KMS-11 (cell line): Measurements from ENCODE around the gene GRID2.

ENCODE experiments used
- H2AFZ ChIP-seq: fragments of 200-600 bp; sonication (generic); 2 replicates; pipeline ENCODE4 v1.6.1; 2016; ENCODE audit warnings: antibody characterized with exemption, mixed run types, low read depth
- H3K27ac ChIP-seq: fragments of 200-600 bp; sonication (generic); 2 replicates; pipeline ENCODE4 v1.6.1; 2016; ENCODE audit warnings: mild to moderate bottlenecking, mixed run types
- H3K27me3 ChIP-seq: fragments of 200-600 bp; sonication (generic); 2 replicates; pipeline ENCODE4 v1.6.1; 2017; ENCODE audit warnings: mild to moderate bottlenecking, low read depth, mixed run types, moderate library complexity; ENCODE audit not compliant: insufficient read depth
- H3K36me3 ChIP-seq: fragments of 200-600 bp; sonication (generic); 2 replicates; pipeline ENCODE4 v1.6.1; 2017; ENCODE audit warnings: mild to moderate bottlenecking, mixed run types; ENCODE audit not compliant: insufficient read depth
- H3K4me1 ChIP-seq: fragments of 200-600 bp; sonication (generic); 2 replicates; pipeline ENCODE4 v1.6.1; 2016; ENCODE audit warnings: mild to moderate bottlenecking, low read depth, mixed run types; ENCODE audit not compliant: poor library complexity, severe bottlenecking
- H3K4me2 ChIP-seq: fragments of 200-600 bp; sonication (generic); 2 replicates; pipeline ENCODE4 v1.7.0; 2016; ENCODE audit warnings: mild to moderate bottlenecking, mixed run types
- H3K4me3 ChIP-seq: fragments of 200-600 bp; sonication (generic); IDR thresholded peaks from 2 replicates; pipeline ENCODE4 v1.6.1; 2017; ENCODE audit warnings: low read depth, low read length, mixed read lengths; ENCODE audit not compliant: insufficient read depth
- H3K79me2 ChIP-seq: fragments of 200-600 bp; sonication (generic); 2 replicates; pipeline ENCODE4 v1.6.1; 2016; ENCODE audit warnings: low read depth, mixed run types; ENCODE audit not compliant: insufficient read depth
- H3K9ac ChIP-seq: fragments of 200-600 bp; sonication (generic); 2 replicates; pipeline ENCODE4 v1.6.1; 2016; ENCODE audit warnings: mild to moderate bottlenecking, mixed run types
- H4K20me1 ChIP-seq: fragments of 200-600 bp; sonication (generic); 2 replicates; pipeline ENCODE4 v1.6.1; 2016; ENCODE audit warnings: mild to moderate bottlenecking, mixed run types; ENCODE audit not compliant: insufficient read depth
- TF ChIP-seq, protein P1 (sequence below): fragments of 200-600 bp; sonication (generic); conservative IDR thresholded peaks from 2 replicates; pipeline ENCODE4 v1.6.1; 2017; ENCODE audit warnings: low read depth, mild to moderate bottlenecking, antibody characterized with exemption, low read length, moderate library complexity, mixed read lengths

GRID2 gene

DNA sequence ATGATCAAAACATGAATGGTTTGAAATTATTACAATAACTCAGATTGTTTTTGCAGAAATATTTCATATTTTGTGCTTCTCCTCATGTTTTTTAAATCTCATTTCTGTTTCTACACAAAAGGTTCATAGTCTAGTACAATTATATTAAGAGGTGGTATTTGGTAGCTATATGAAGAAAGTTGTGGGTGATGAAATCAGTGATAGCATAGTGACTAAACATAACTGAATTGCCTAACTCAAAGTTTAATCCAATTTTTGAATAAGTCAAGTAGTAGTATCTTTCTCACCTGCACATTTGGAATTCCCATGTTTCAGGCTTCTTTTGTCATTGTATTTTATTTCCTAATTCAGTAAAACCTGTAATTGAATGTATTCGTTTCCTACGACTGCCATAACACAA, 648.7 kb downstream of the GRID2 start:
- no peak overlapping the region for H2AFZ ChIP-seq
- H4K20me1 ChIP-seq, result no peaks in the 10 kb centered on the region
- H3K4me2 ChIP-seq, result no peak overlapping the region
- no peak overlapping the region for H3K27ac ChIP-seq
- no peaks in the 10 kb centered on the region for H3K36me3 ChIP-seq
- H3K9ac ChIP-seq, result no peak overlapping the region
- H3K4me1 ChIP-seq, result no peaks in the 10 kb centered on the region
- no peaks in the 10 kb centered on the region for H3K79me2 ChIP-seq
- no peak overlapping the region for H3K4me3 ChIP-seq
- TF ChIP-seq, protein P1, sequence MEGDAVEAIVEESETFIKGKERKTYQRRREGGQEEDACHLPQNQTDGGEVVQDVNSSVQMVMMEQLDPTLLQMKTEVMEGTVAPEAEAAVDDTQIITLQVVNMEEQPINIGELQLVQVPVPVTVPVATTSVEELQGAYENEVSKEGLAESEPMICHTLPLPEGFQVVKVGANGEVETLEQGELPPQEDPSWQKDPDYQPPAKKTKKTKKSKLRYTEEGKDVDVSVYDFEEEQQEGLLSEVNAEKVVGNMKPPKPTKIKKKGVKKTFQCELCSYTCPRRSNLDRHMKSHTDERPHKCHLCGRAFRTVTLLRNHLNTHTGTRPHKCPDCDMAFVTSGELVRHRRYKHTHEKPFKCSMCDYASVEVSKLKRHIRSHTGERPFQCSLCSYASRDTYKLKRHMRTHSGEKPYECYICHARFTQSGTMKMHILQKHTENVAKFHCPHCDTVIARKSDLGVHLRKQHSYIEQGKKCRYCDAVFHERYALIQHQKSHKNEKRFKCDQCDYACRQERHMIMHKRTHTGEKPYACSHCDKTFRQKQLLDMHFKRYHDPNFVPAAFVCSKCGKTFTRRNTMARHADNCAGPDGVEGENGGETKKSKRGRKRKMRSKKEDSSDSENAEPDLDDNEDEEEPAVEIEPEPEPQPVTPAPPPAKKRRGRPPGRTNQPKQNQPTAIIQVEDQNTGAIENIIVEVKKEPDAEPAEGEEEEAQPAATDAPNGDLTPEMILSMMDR, result no peak
- no peaks in the 10 kb centered on the region for H3K27me3 ChIP-seq

DNA sequence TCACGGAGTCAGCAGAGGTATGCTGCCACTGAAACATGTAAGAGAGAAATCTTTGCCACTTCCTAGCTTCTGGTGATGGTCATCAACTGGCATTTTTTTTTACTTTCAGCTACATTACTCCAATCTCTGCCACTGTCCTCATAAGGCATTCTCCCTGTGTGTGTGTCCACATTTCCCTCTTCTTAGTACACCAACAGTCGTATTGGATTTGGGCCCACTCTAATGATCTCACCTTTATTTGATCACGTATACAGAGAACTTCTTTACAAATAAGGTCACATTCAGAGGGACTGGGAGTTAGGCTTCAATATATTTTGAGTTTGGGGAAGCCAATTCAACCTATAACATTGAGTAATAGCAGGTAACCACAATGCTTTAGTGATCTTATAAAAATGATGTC, 649.1 kb downstream of the GRID2 start:
- H2AFZ ChIP-seq, result no peak overlapping the region
- no peaks in the 10 kb centered on the region for H4K20me1 ChIP-seq
- H3K79me2 ChIP-seq, result no peaks in the 10 kb centered on the region
- no peak overlapping the region for H3K4me3 ChIP-seq
- H3K9ac ChIP-seq, result no peak overlapping the region
- TF ChIP-seq, protein P1, result no peak
- no peaks in the 10 kb centered on the region for H3K4me1 ChIP-seq
- no peak overlapping the region for H3K27ac ChIP-seq
- H3K4me2 ChIP-seq, result no peak overlapping the region
- H3K36me3 ChIP-seq, result no peaks in the 10 kb centered on the region
- H3K27me3 ChIP-seq, result no peaks in the 10 kb centered on the region

DNA sequence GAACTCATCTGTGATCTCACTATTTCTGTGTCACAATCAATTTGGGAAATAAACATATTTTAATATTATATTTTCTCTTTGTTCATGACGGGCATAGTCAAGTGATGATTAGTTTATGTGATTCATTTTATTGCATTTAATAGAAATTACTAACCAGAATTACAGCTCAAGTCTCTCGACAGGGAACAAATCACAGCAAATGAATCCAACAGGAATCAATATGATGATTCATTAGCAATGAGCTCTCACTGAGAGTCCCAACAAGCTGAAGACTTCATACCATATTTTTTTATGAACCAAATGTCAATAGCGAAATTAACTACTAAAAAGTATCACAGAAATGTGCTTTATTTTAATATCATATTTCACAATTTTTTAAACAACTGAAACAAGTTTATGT, 649.7 kb downstream of the GRID2 start:
- H3K4me3 ChIP-seq, result no peak overlapping the region
- no peaks in the 10 kb centered on the region for H3K27me3 ChIP-seq
- no peaks in the 10 kb centered on the region for H3K79me2 ChIP-seq
- no peaks in the 10 kb centered on the region for H3K4me1 ChIP-seq
- TF ChIP-seq, protein P1, result no peak
- no peak overlapping the region for H3K27ac ChIP-seq
- no peaks in the 10 kb centered on the region for H4K20me1 ChIP-seq
- no peak overlapping the region for H3K9ac ChIP-seq
- no peak overlapping the region for H2AFZ ChIP-seq
- no peaks in the 10 kb centered on the region for H3K36me3 ChIP-seq
- H3K4me2 ChIP-seq, result no peak overlapping the region

DNA sequence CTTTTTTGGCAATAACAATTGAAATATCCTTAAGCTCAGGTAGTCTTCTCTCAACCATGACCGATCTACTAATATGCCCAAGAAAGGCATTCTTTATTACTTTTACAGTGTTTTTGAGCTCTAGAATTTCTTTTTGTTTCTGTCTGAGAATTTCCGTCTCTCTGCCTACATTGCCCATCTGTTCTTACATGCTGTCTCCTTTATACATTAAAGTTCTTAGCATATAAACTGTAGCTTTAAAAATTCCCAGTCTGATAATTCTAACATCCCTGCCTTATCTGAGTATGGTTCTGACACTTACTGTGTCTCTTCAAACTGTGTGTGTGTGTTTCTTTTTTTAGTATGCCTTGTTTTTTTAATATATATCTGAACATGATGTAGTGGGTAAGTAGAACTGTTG, 658.1 kb downstream of the GRID2 start:
- H3K4me3 ChIP-seq, result no peak overlapping the region
- H4K20me1 ChIP-seq, result no peaks in the 10 kb centered on the region
- no peak overlapping the region for H3K9ac ChIP-seq
- H3K36me3 ChIP-seq, result no peaks in the 10 kb centered on the region
- no peak overlapping the region for H3K27ac ChIP-seq
- H3K4me2 ChIP-seq, result no peak overlapping the region
- TF ChIP-seq, protein P1, result no peak
- no peaks in the 10 kb centered on the region for H3K79me2 ChIP-seq
- no peak overlapping the region for H2AFZ ChIP-seq
- H3K27me3 ChIP-seq, result no peaks in the 10 kb centered on the region
- H3K4me1 ChIP-seq, result no peaks in the 10 kb centered on the region

DNA sequence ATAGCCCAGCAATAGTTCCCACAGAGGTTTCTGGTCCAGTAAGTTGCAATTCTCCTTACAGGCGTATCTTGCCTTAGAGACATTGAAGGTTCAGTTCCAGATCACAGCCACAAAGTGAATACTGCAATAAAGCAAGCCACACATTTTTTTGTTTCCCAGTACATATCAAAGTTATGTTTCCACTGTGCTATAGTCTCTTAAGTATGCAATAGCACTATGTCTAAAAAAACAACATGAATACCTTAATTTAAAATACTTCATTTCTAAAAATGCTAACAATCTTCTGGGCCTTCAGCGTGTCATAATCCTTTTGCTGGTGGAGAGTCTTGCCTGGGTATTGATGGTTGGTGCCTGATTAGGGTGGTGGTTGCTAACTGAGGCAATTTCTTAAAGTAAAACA, 659.1 kb downstream of the GRID2 start:
- Histone ChIP-seq H3K4me2 (no peak overlapping the region), H3K27ac (no peak overlapping the region), H3K4me3 (no peak overlapping the region), H3K79me2 (no peaks in the 10 kb centered on the region), H2AFZ (no peak overlapping the region), H3K27me3 (no peaks in the 10 kb centered on the region), H3K4me1 (no peaks in the 10 kb centered on the region), H3K36me3 (no peaks in the 10 kb centered on the region), H3K9ac (no peak overlapping the region), H4K20me1 (no peaks in the 10 kb centered on the region)
- TF ChIP-seq, protein P1, result no peak
